SK-N-MC (cell line): ENCODE data around the gene C17orf78.

ENCODE experiments used
- EZH2 ChIP-seq: fragments of 200-600 bp; sonication (generic); IDR thresholded peaks from one replicate; pipeline ENCODE4 v1.6.1; 2017; ENCODE audit warnings: antibody characterized with exemption
- FOXP2 ChIP-seq: optimal IDR thresholded peaks from 2 replicates; pipeline ENCODE3; 2011; ENCODE audit warnings: mild to moderate bottlenecking, moderate library complexity; ENCODE audit not compliant: insufficient read depth; ENCODE audit errors: extremely low read length, control extremely low read depth
- POLR2AphosphoS5 ChIP-seq: IDR thresholded peaks from 2 replicates; pipeline ENCODE4 v1.6.1; 2012; ENCODE audit warnings: mild to moderate bottlenecking, low read depth, low read length, borderline replicate concordance

DNA sequence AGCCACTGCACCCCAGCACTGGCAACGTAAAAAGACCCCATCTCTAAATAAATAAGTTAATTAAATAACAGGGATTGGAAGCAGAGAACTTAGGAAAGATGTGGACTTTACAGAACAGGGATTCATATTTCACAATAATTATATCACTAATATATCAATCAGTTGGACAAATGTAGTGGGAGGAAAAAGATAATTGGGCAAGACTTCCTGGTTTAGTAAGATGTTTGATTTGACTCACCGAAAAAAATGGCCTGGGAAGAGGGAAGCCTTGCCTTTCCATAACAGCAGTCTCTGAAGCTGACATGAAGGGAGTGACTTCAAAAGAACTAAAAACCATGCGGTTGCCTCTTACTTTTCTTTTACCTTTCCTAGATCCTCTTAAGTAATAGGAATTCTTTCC is 15.2 kb upstream of the C17orf78 start:
- TF ChIP-seq POLR2AphosphoS5 = no peak
- TF ChIP-seq EZH2 = no peak
- TF ChIP-seq FOXP2 = no peak
